ENCODE results near the gene TKT.
"Not testable (repeated sequence)": the region's sequence is repeated elsewhere in the genome, so short reads cannot be mapped to it uniquely, and the experiment has no call there.

TKT gene

DNA sequence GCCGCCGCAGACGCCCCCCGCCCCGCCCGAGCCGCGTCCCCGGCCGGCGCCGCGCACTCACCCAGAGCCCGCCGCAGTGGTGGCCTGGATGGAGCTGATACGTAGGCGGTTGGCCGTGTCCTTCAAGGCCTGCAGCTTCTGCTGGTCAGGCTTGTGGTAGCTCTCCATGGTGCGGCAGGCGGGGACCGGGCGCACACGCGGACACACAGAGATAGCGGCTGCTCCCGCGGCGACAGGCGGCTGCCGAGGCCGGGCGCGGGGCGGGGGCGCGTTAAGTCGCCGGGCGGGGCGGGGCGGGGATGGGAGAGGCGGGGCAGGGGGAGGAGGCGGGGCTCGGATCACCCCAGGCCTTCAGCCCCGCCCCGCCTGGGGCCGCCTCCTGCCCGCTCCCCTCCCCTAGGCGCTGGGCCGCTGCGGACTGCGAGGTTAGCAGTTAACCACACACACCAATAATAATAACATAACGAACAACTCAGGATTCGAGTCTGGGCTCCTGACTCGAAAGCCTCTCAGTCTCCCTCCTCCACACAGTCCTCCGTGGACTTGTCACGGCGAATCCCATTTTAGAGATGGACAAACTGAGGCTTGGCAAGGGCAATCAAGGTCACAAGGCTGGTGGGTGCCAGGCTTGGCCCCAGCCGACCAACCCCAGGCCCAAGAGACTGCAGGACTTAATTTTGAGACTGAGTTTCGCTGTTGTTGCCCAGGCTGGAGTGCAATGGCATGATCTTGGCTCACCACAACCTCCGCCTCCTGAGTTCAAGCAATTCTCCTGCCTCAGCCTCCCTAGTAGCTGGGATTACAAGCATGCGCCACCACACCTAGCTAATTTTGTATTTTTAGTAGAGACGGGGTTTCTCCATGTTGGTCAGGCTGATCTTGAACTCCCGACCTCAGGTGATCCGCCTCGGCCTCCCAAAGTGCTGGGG is at the start of gene TKT:
Gene TKT, minus strand, starts transcription at position 248 of the 929 bp plus-strand sequence. Its CDS starts 80 bp downstream, at position 168.
- peak; percentile 38 to 74 (median 54) for DNase-seq (ENCODE audit: low read depth in 3 of 3, low spot score in 1 of 3)

DNA sequence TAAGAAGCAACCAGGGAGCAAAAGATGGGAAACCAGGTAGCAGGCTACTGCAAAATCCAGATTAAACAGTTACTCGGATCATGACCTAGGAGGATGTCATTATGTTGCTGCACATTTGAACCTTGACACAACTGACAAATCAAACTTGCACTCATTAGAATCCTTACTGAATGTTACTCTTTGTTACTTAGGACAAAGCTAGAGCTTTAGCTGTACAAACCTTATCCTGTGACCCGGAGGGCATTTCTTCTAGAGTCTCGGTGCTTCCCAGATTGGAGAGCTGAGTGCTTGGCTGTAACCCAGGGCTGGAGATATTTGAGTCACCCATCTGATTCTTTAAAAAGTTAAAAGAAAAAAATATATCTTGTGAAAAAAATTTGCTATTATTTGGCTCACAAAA is 48.1 kb upstream of the TKT start:
- no peak for DNase-seq (ENCODE audit: low read depth in 3 of 3, low spot score in 1 of 3)

DNA sequence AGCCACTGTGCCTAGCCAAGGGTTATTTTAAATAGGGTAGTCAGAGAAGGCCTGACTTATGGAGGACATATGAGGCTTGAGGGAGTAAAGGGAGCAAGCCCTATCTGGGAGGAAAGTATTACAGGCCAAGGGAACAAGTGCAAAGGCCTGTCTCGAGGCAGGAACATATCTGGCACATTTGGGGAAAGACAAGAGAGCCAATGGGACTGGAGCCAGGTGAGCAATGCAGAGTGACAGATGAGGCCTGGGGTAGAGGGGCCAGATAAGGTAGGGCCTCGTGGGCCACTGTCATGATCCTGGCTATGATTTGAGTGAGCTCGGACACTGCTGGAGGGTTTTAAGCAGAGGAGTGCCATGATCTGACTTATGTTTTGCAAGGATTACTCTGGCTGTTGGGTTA is 47.7 kb upstream of the TKT start:
- no peak for DNase-seq (ENCODE audit: low read depth in 3 of 3, low spot score in 1 of 3)

DNA sequence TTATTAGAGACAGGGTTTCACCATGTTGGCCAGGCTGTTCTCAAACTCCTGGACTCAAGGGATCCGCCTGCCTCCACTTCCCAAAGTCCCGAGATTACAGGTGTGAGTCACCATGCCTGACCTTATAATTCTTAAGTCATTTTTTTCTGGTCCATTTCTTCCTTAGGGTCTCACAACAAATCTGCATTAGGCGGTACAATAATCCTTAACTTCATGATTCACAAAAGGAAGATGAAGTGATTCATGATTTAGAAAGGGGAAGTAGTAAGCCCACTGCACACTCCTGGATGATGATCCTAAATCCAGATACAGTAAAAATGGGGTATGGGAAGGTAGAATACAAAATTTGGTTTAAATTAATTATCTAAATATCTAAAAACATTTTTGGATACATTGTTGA is 45.0 kb upstream of the TKT start:
- DNase-seq (ENCODE audit: low read depth in 3 of 3, low spot score in 1 of 3), result no peak

GRCh38 chr3:53299611-53300023 is 43.8 kb upstream of the TKT start:
- peak in 1 of 3 donors; percentile 5 for DNase-seq (ENCODE audit: low read depth in 3 of 3, low spot score in 1 of 3)

DNA sequence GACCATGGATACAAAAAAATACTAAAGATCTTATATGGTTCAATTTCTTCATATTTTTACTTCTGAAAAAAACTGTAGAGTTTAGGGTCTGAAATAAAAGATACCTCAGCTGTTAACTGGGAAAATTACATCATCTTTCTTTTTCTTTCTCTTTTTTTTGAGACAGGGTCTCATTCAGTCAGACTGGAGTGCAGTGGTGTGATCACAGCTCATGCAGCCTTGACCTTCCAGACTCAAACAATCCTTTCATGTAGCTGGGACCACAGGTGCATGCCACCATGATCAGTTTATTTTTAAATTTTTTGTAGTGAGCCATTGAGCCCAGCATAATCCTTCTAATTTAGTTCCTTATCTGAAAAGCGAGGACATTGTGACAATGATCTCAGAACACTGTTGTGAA is 39.6 kb upstream of the TKT start:
- no peak for DNase-seq (ENCODE audit: low read depth in 3 of 3, low spot score in 1 of 3)

DNA sequence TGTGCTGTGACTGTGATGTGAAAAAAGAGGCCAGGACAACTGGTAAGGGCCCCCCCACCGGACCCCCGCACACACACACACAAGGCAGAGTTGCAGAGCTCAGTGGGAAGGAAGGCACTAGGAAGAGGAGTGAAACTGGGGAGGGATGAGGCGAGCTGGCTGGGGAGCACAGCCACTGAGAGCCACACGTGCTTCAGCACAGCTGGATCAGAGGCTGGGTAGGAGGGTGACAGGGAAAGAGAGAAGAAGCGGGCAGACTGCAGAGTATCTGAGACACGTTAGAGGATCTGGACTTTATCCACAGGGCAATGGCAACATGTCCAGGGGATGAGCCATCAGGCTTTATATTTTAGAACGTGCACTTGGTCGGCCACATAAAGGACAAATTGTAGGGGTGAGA is 38.0 kb upstream of the TKT start:
- no peak for DNase-seq (ENCODE audit: low read depth in 3 of 3, low spot score in 1 of 3)

DNA sequence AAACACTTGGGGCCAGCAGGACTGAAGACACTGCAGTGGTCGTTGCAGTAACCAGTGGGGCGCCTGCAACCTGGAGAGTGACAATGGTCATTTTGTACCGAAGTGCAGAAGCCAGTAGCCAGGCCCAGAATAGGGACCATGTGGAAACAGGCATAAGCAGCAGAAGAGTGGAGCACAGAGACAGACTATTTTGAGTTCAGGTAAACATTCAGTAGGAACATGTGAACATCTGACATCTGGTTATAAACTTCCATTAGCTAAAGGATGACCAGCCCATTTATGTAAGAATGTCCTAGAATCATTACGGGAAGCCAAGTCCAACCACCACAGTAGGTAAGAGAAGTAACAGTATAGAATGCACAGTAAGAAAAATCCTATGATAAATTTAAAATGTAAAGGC is 32.4 kb upstream of the TKT start:
- no peak for DNase-seq (ENCODE audit: low read depth in 3 of 3, low spot score in 1 of 3)

- DNase-seq (ENCODE audit: low read depth in 3 of 3, low spot score in 1 of 3), result no peak
Measured at GRCh38 chr3:53287131-53287629, 31.4 kb upstream of the TKT start.

- no peak for DNase-seq (ENCODE audit: low read depth in 3 of 3, low spot score in 1 of 3)
Measured at GRCh38 chr3:53286727-53287126, 30.9 kb upstream of the TKT start.

- no peak for DNase-seq (ENCODE audit: low read depth in 3 of 3, low spot score in 1 of 3)
Measured at GRCh38 chr3:53282581-53282980, 26.8 kb upstream of the TKT start.

DNA sequence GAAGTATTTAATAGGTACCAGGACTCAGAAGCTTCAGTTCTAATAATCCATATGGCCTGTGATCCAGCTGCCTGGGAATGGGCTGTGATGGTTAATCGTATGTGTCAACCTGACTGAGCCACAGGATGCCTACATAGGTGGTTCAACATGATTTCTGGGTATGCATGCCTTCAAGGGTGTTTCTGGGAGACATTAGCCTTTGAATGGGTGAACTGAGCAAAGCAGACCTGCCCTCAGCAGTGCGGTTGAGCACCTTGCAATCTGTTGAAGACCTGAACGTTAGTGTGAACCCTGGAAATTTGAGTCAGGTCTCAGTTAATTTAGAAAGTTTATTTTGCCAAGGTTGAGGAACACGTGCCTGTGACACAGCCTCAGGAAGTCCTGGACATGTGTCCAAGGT is 22.8 kb upstream of the TKT start:
- no peak for DNase-seq (ENCODE audit: low read depth in 3 of 3, low spot score in 1 of 3)

GRCh38 chr3:53274938-53275605 is 19.2 kb upstream of the TKT start:
- no peak for DNase-seq (ENCODE audit: low read depth in 3 of 3, low spot score in 1 of 3)

DNA sequence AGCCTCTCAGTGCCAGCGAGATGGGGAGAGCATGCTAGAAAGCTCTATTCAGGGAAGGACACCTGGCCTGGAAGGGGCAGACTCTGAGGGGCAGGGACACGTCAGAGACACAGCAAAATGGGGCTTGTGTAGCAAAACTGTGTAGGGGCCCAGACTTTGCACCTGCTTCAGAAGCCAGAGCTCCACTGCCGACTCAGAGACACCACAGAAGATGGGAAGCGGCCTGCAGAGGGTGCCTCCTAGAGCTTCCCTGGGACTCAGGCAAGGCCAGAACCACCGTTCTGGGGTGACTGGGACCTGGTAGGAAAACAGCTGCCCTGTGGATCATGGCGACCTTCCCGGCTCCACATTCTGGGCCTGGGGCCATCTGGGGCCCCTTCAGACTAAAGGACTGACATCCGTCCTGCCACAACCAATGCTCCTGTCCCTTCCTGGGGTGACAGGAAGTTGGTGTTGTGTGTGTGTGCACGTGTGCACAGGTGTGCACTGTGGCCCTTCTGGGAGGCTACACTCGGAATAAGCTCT is 17.4 kb upstream of the TKT start:
- no peak for DNase-seq (ENCODE audit: low read depth in 3 of 3, low spot score in 1 of 3)

- no peak for DNase-seq (ENCODE audit: low read depth in 3 of 3, low spot score in 1 of 3)
Measured at GRCh38 chr3:53269888-53270880, 14.4 kb upstream of the TKT start.

- not testable (repeated sequence) for DNase-seq (ENCODE audit: low read depth in 3 of 3, low spot score in 1 of 3)
Measured at GRCh38 chr3:53269193-53269592, 13.4 kb upstream of the TKT start.

DNA sequence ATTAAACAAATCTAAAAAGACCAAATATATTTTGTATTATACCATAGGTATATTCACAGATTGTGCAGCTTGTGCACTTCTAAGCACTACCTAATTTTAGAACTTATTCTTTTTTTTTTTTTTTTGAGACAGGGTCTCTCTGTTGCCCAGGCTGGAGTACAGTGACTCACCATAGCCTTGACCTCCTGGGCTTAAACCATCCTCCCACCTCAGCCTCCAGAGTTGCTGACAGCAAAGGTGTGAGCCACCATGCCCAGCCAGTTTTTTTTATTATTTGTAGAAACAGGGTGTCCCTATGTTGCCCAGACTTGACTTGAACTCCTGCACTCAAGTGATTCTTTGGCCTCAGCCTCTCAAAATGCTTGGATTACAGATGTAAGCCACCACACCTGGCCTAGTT is 11.9 kb upstream of the TKT start:
- no peak for DNase-seq (ENCODE audit: low read depth in 3 of 3, low spot score in 1 of 3)

DNA sequence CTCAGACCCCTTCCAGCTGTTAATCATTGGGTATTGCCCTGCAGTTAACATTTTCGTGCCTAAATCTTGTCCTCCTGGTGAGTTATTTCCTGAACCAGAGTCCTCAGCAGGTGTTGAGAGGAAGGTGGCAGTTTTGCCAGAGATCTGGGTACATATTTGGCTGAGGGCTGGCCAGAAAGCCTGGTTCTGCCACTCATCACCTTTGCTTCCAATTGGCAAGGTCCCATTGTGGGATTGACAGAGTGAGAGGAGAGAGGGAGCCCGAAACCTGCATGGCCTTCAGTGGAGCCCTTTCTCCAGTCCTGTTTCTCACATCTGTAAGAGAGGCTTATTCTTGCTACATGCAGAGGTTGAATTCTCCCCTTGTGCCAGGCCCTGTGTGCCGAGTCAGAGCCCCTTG is 8.9 kb upstream of the TKT start:
- no peak for DNase-seq (ENCODE audit: low read depth in 3 of 3, low spot score in 1 of 3)

DNA sequence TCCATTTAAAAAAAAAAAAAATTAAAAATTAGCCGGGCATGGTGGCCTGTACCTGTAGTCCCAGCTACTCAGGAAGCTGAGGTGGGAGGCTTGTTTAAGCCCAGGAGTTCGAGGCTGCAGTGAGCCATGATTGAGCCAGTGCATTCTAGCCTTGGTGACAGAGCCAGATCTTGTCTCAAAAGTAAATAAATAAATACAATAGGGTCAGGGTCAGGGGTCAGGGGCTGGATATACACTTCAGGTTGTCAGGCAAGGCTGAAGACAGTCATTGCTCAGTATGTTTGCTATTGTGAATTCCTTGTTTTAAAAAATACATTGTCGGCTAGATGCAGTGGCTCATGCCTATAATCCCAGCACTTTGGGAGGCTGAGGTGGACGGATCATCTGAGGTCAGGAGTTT is 8.1 kb upstream of the TKT start:
- no peak for DNase-seq (ENCODE audit: low read depth in 3 of 3, low spot score in 1 of 3)

DNA sequence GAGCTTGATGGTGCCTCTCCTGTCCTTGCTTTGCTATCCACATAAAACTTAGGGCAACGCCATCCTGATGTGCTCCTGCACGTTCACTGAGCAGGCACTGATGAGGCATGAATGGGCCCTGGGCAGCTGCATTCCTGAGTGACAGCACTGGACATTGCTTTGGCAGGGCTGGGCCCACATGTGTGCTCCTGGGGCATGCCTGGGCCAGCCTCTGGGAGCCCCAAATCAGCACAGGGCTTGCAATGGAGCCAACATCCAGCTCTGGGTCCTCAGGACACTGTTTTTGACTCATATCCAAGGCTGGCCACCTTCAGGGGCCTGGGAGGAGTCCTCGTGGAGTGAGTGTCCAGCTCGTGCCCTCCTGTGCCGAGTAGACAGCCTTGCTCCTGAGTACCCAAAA is 5.9 kb upstream of the TKT start:
- DNase-seq (ENCODE audit: low read depth in 3 of 3, low spot score in 1 of 3), result no peak

DNA sequence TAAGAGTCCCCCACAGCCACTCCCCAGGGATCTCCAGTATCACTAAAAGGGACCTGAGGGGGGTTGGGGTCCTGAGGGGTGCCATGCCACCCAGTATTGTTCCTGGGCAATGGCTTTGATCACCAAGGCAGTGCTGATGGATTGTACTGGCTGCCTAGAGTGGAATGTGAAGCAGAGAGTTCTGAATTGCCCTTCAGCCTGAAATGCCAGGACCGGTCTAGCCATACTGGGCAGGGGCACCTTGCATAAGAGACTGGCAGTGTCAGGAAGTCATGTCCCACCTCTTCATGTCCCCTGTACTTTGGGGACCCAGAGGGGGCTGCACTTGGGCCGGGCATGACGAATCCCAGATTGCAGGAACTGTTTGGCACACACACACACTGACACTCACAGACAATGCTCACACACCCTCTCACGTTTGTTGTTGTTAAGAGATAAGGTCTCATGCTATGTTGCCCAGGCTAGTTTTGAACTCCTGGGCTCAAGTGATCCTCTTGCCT is 4.5 kb upstream of the TKT start:
- DNase-seq (ENCODE audit: low read depth in 3 of 3, low spot score in 1 of 3), result no peak

Data from stimulated activated CD4-positive, alpha-beta T cell treated with anti-CD3 and anti-CD28 coated beads, TNF-alpha, amount 100 ng/mL, for 1 hour (primary cell).